DND-41 (cell line): ENCODE measurements around the gene TPCN1.

Source experiments
- EZH2 ChIP-seq: IDR thresholded peaks from 3 replicates; pipeline ENCODE4 v1.6.1; 2012; ENCODE audit warnings: borderline replicate concordance, low read depth, mild to moderate bottlenecking, moderate library complexity, low read length, inconsistent platforms; ENCODE audit not compliant: severe bottlenecking
- TF ChIP-seq, protein P1 (sequence below): IDR thresholded peaks from 2 replicates; pipeline ENCODE4 v1.5.1; 2012; ENCODE audit warnings: borderline replicate concordance, low read length, moderate library complexity, mild to moderate bottlenecking; ENCODE audit not compliant: poor library complexity, severe bottlenecking; ENCODE audit errors: extremely low read depth

DNA sequence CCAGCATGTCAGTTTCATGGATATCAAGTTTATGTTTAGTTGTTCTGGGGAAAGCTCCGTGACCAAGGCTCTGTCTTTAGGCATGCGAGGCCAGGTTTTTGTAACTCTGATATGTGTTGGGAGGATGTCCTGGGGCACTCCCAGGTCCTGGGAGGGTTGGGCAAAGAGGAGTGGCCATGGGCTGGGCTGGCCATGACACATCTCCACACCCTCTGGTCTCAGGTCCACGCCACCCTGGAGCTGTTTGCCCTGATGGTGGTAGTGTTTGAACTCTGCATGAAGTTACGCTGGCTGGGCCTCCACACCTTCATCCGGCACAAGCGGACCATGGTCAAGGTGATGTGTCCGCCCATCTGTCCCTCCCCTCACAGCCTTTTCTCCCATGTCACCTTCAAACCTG, 46.4 kb downstream of the TPCN1 start:
- no peak for TF ChIP-seq EZH2
- TF ChIP-seq, protein P1, sequence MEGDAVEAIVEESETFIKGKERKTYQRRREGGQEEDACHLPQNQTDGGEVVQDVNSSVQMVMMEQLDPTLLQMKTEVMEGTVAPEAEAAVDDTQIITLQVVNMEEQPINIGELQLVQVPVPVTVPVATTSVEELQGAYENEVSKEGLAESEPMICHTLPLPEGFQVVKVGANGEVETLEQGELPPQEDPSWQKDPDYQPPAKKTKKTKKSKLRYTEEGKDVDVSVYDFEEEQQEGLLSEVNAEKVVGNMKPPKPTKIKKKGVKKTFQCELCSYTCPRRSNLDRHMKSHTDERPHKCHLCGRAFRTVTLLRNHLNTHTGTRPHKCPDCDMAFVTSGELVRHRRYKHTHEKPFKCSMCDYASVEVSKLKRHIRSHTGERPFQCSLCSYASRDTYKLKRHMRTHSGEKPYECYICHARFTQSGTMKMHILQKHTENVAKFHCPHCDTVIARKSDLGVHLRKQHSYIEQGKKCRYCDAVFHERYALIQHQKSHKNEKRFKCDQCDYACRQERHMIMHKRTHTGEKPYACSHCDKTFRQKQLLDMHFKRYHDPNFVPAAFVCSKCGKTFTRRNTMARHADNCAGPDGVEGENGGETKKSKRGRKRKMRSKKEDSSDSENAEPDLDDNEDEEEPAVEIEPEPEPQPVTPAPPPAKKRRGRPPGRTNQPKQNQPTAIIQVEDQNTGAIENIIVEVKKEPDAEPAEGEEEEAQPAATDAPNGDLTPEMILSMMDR, result no peak
